Measurements from ENCODE around the gene RPP30.

Gene RPP30

GRCh38 chr10:90871766-90872647, at the start of gene RPP30:
Gene RPP30, plus strand, starts transcription at chr10:90871974. Its CDS starts 13 bp downstream, at chr10:90871987.
- peak; percentile 66 for DNase-seq (ENCODE audit: low read depth)

- DNase-seq (ENCODE audit: low read depth), result no peak
Observed at GRCh38 chr10:90822508-90822907, 49.3 kb upstream of the RPP30 start.

- no peak for DNase-seq (ENCODE audit: low read depth)
Observed at GRCh38 chr10:90832111-90832510, 39.7 kb upstream of the RPP30 start.

GRCh38 chr10:90834326-90834725, 37.4 kb upstream of the RPP30 start:
- no peak for DNase-seq (ENCODE audit: low read depth)

GRCh38 chr10:90837486-90837885, 34.3 kb upstream of the RPP30 start:
- no peak for DNase-seq (ENCODE audit: low read depth)

GRCh38 chr10:90842725-90843124, 29.0 kb upstream of the RPP30 start:
- no peak for DNase-seq (ENCODE audit: low read depth)

GRCh38 chr10:90845726-90846125, 26.0 kb upstream of the RPP30 start:
- DNase-seq (ENCODE audit: low read depth), result no peak

- DNase-seq (ENCODE audit: low read depth), result no peak
Observed at GRCh38 chr10:90846746-90847145, 25.0 kb upstream of the RPP30 start.

GRCh38 chr10:90847436-90847835, 24.3 kb upstream of the RPP30 start:
- DNase-seq (ENCODE audit: low read depth), result no peak

- DNase-seq (ENCODE audit: low read depth), result no peak
Observed at GRCh38 chr10:90849956-90850749, 21.6 kb upstream of the RPP30 start.

GRCh38 chr10:90855126-90855525, 16.6 kb upstream of the RPP30 start:
- DNase-seq (ENCODE audit: low read depth), result no peak

- no peak for DNase-seq (ENCODE audit: low read depth)
Observed at GRCh38 chr10:90856261-90856660, 15.5 kb upstream of the RPP30 start.

GRCh38 chr10:90856964-90857634, 14.7 kb upstream of the RPP30 start:
- DNase-seq (ENCODE audit: low read depth), result no peak

GRCh38 chr10:90857635-90858460, 13.9 kb upstream of the RPP30 start, which contains the start of gene HTR7:
Gene HTR7, minus strand, starts transcription at chr10:90858039. Its CDS starts 368 bp downstream, at chr10:90857671.
- no peak for DNase-seq (ENCODE audit: low read depth)

- DNase-seq (ENCODE audit: low read depth), result no peak
Observed at GRCh38 chr10:90858461-90858968, 13.3 kb upstream of the RPP30 start.

- no peak for DNase-seq (ENCODE audit: low read depth)
Observed at GRCh38 chr10:90859321-90859751, 12.4 kb upstream of the RPP30 start.

GRCh38 chr10:90860790-90861189, 11.0 kb upstream of the RPP30 start:
- DNase-seq (ENCODE audit: low read depth), result no peak

GRCh38 chr10:90862908-90863514, 8.8 kb upstream of the RPP30 start:
- DNase-seq (ENCODE audit: low read depth), result no peak

- DNase-seq (ENCODE audit: low read depth), result no peak
Observed at GRCh38 chr10:90865401-90865800, 6.4 kb upstream of the RPP30 start.

- no peak for DNase-seq (ENCODE audit: low read depth)
Observed at GRCh38 chr10:90866050-90866598, 5.7 kb upstream of the RPP30 start.
